ENCODE measurements around the gene PARVG. TPM values are rescaled to one million over a fixed set of nuclear protein-coding genes. Genes with fewer than 3 reads are reported as not detected.

The PARVG gene
- total and polyA plus RNA-seq, 9 donors: 2.9 to 14.1 (median 4.1) TPM

GRCh38 chr22:44184006-44184405, 3.3 kb downstream of the PARVG start:
- no peaks in the 10 kb centered on the region for H3K27me3 ChIP-seq
- no peaks in the 10 kb centered on the region for H3K9me3 ChIP-seq
- no peak overlapping the region for H3K4me3 ChIP-seq
- intact Hi-C loops (cut with DNase I): no loop called here
- H3K27ac ChIP-seq: no peak overlapping the region
- no peaks in the 10 kb centered on the region for H3K4me1 ChIP-seq (ENCODE audit: insufficient read depth)
- H3K36me3 ChIP-seq: no peaks in the 10 kb centered on the region
- no peak for TF ChIP-seq POLR2A (IDR thresholded peaks at IDR 0.05)
- TF ChIP-seq CTCF (IDR thresholded peaks at IDR 0.05): no peak
- TF ChIP-seq EP300 (IDR thresholded peaks at IDR 0.05): no peak
- no peak for DNase-seq
- whole genome bisulfite sequencing, 3 donors: 50 to 57% (median 52%) methylated on average over 4 of the region's 4 CpGs

- TF ChIP-seq EP300 (IDR thresholded peaks at IDR 0.05) (no peak), CTCF (IDR thresholded peaks at IDR 0.05) (no peak), POLR2A (IDR thresholded peaks at IDR 0.05) (no peak)
- Histone ChIP-seq H3K4me1 (ENCODE audit: insufficient read depth) (no peaks in the 10 kb centered on the region), H3K4me3 (no peak overlapping the region), H3K9me3 (no peaks in the 10 kb centered on the region), H3K27me3 (no peaks in the 10 kb centered on the region), H3K27ac (no peak overlapping the region), H3K36me3 (no peaks in the 10 kb centered on the region)
- no peak for DNase-seq
- WGBS, 3 donors: 90 to 94% (median 93%) methylated on average over 16 of the region's 16 CpGs
- intact Hi-C loops (cut with DNase I): no loop called here
Observed at GRCh38 chr22:44185237-44186120, 4.8 kb downstream of the PARVG start.

GRCh38 chr22:44186121-44186510, 5.4 kb downstream of the PARVG start:
- Histone ChIP-seq H3K9me3 (no peaks in the 10 kb centered on the region), H3K36me3 (no peaks in the 10 kb centered on the region), H3K27me3 (no peaks in the 10 kb centered on the region), H3K4me3 (no peak overlapping the region), H3K27ac (no peak overlapping the region), H3K4me1 (ENCODE audit: insufficient read depth) (no peaks in the 10 kb centered on the region)
- 79 to 89% (median 84%) methylated on average over 8 of the region's 8 CpGs for WGBS, 3 donors
- TF ChIP-seq EP300 (IDR thresholded peaks at IDR 0.05) (no peak), POLR2A (IDR thresholded peaks at IDR 0.05) (no peak), CTCF (IDR thresholded peaks at IDR 0.05) (no peak)
- DNase-seq: no peak
- intact Hi-C loops (cut with DNase I): no loop called here

GRCh38 chr22:44186737-44187136, 6.0 kb downstream of the PARVG start:
- 70 to 83% (median 81%) methylated on average over 4 of the region's 4 CpGs for WGBS, 3 donors
- Histone ChIP-seq H3K27me3 (no peaks in the 10 kb centered on the region), H3K4me1 (ENCODE audit: insufficient read depth) (no peaks in the 10 kb centered on the region), H3K27ac (no peak overlapping the region), H3K9me3 (no peaks in the 10 kb centered on the region), H3K4me3 (no peak overlapping the region), H3K36me3 (no peaks in the 10 kb centered on the region)
- intact Hi-C loops (cut with DNase I): no loop called here
- DNase-seq: no peak
- TF ChIP-seq EP300 (IDR thresholded peaks at IDR 0.05) (no peak), CTCF (IDR thresholded peaks at IDR 0.05) (no peak), POLR2A (IDR thresholded peaks at IDR 0.05) (no peak)
